DOHH2 (cell line): ENCODE results near the gene GNPAT.

Experiments
- H3F3A ChIP-seq: fragments of 200-600 bp; sonication (generic), shearing (Covaris generic); 2 replicates; pipeline ENCODE4 v1.6.0; 2016; ENCODE audit warnings: antibody characterized with exemption, mild to moderate bottlenecking; ENCODE audit not compliant: control insufficient read depth, insufficient read depth
- H3K27ac ChIP-seq: fragments of 200-600 bp; sonication (generic); 2 replicates; pipeline ENCODE4 v1.5.1; 2014; ENCODE audit warnings: low read depth, mild to moderate bottlenecking, low read length, moderate library complexity
- H3K27me3 ChIP-seq: fragments of 200-600 bp; sonication (generic); 2 replicates; pipeline ENCODE4 v1.6.1; 2014; ENCODE audit warnings: mild to moderate bottlenecking, low read length, mixed read lengths; ENCODE audit not compliant: control insufficient read depth
- H3K36me3 ChIP-seq: fragments of 200-600 bp; sonication (generic); 2 replicates; pipeline ENCODE4 v1.6.1; 2014; ENCODE audit warnings: mild to moderate bottlenecking, low read length, moderate library complexity, mixed read lengths; ENCODE audit not compliant: control insufficient read depth
- H3K4me1 ChIP-seq: fragments of 200-600 bp; sonication (generic); 2 replicates; pipeline ENCODE4 v1.6.1; 2014; ENCODE audit warnings: mild to moderate bottlenecking, low read length, mixed read lengths; ENCODE audit not compliant: control insufficient read depth
- H3K4me2 ChIP-seq: fragments of 200-600 bp; sonication (generic); 2 replicates; pipeline ENCODE4 v1.6.0; 2014; ENCODE audit warnings: mild to moderate bottlenecking, low read length, moderate library complexity
- H3K4me3 ChIP-seq: fragments of 200-600 bp; sonication (generic); 2 replicates; pipeline ENCODE4 v1.5.1; 2014; ENCODE audit warnings: mild to moderate bottlenecking, low read length, mixed read lengths
- H3K79me2 ChIP-seq: fragments of 200-600 bp; sonication (generic); 2 replicates; pipeline ENCODE4 v1.6.1; 2014; ENCODE audit warnings: mild to moderate bottlenecking, low read length, mixed read lengths; ENCODE audit not compliant: control insufficient read depth
- H3K9me2 ChIP-seq: fragments of 200-600 bp; sonication (generic); replicated peaks from 2 replicates; pipeline ENCODE4 v1.6.1; 2014; ENCODE audit warnings: mild to moderate bottlenecking, low read length, mixed read lengths; ENCODE audit not compliant: control insufficient read depth
- H3K9me3 ChIP-seq: fragments of 200-600 bp; sonication (generic); 2 replicates; pipeline ENCODE4 v1.6.1; 2014; ENCODE audit warnings: antibody characterized with exemption, low read length, mixed read lengths; ENCODE audit not compliant: control insufficient read depth, insufficient read depth
- H4K20me1 ChIP-seq: fragments of 200-600 bp; sonication (generic); 2 replicates; pipeline ENCODE4 v1.6.0; 2014; ENCODE audit warnings: low read depth, mild to moderate bottlenecking, antibody characterized with exemption, low read length, moderate library complexity; ENCODE audit not compliant: control insufficient read depth, insufficient read depth
- CTCF ChIP-seq: fragments of 200-600 bp; sonication (generic); IDR thresholded peaks from one replicate; pipeline ENCODE4 v1.5.1; 2014; ENCODE audit warnings: antibody characterized with exemption, mild to moderate bottlenecking, low read depth, low read length; ENCODE audit not compliant: poor library complexity, severe bottlenecking
- EZH2phosphoT487 ChIP-seq: fragments of 200-600 bp; sonication (generic); IDR thresholded peaks from 2 replicates; pipeline ENCODE4 v1.6.1; 2017; ENCODE audit warnings: borderline replicate concordance, mild to moderate bottlenecking, antibody characterized with exemption, low read length, moderate library complexity, mixed read lengths

The GNPAT gene

GRCh38 chr1:231207437-231207836, 33.6 kb upstream of the GNPAT start:
- Histone ChIP-seq H3K4me3 (no peak overlapping the region), H3K27ac (no peak overlapping the region), H3K4me1 (peaks cover 15% of the 10 kb centered on the region), H3K4me2 (no peak overlapping the region), H3F3A (no peaks in the 10 kb centered on the region), H4K20me1 (no peaks in the 10 kb centered on the region), H3K9me3 (no peaks in the 10 kb centered on the region), H3K36me3 (no peaks in the 10 kb centered on the region), H3K27me3 (peaks cover 14% of the 10 kb centered on the region), H3K79me2 (no peaks in the 10 kb centered on the region), H3K9me2 (no peaks in the 10 kb centered on the region)
- TF ChIP-seq CTCF (no peak), EZH2phosphoT487 (no peak)

- no peak overlapping the region for H3K27ac ChIP-seq
- no peak for TF ChIP-seq CTCF
- H3K4me2 ChIP-seq = no peak overlapping the region
- no peaks in the 10 kb centered on the region for H3K36me3 ChIP-seq
- peaks cover 3% of the 10 kb centered on the region; the same call in 1 of the 2 replicates for H3K27me3 ChIP-seq
- H3K9me2 ChIP-seq = no peaks in the 10 kb centered on the region
- no peaks in the 10 kb centered on the region for H3F3A ChIP-seq
- peaks cover 16% of the 10 kb centered on the region for H3K4me1 ChIP-seq
- no peaks in the 10 kb centered on the region for H3K79me2 ChIP-seq
- no peaks in the 10 kb centered on the region for H4K20me1 ChIP-seq
- no peaks in the 10 kb centered on the region for H3K9me3 ChIP-seq
- no peak overlapping the region for H3K4me3 ChIP-seq
These were observed 32.0 kb upstream of the GNPAT start for GRCh38 chr1:231208980-231209379.

GRCh38 chr1:231209531-231209930, 31.5 kb upstream of the GNPAT start:
- H3K36me3 ChIP-seq = no peaks in the 10 kb centered on the region
- H3K4me1 ChIP-seq = peaks cover 16% of the 10 kb centered on the region
- no peaks in the 10 kb centered on the region for H3K79me2 ChIP-seq
- H3K4me2 ChIP-seq = no peak overlapping the region
- no peaks in the 10 kb centered on the region for H3K9me3 ChIP-seq
- TF ChIP-seq CTCF (no peak), EZH2phosphoT487 (no peak)
- H3K27ac ChIP-seq = no peak overlapping the region
- H4K20me1 ChIP-seq = no peaks in the 10 kb centered on the region
- no peaks in the 10 kb centered on the region for H3K9me2 ChIP-seq
- H3K27me3 ChIP-seq = no peaks in the 10 kb centered on the region
- H3F3A ChIP-seq = no peaks in the 10 kb centered on the region
- H3K4me3 ChIP-seq = no peak overlapping the region

- H3K27me3 ChIP-seq = no peaks in the 10 kb centered on the region
- H3K36me3 ChIP-seq = no peaks in the 10 kb centered on the region
- no peaks in the 10 kb centered on the region for H4K20me1 ChIP-seq
- no peak for TF ChIP-seq EZH2phosphoT487
- TF ChIP-seq CTCF = no peak
- no peak overlapping the region for H3K4me3 ChIP-seq
- no peaks in the 10 kb centered on the region for H3K79me2 ChIP-seq
- no peaks in the 10 kb centered on the region for H3K9me2 ChIP-seq
- H3F3A ChIP-seq = no peaks in the 10 kb centered on the region
- H3K9me3 ChIP-seq = no peaks in the 10 kb centered on the region
- no peak overlapping the region for H3K27ac ChIP-seq
- H3K4me1 ChIP-seq = peaks cover 21% of the 10 kb centered on the region
- H3K4me2 ChIP-seq = no peak overlapping the region
These were observed 30.9 kb upstream of the GNPAT start for GRCh38 chr1:231210126-231210525.
